Measurements from ENCODE around the gene LRR1. TPM values are rescaled to one million over a fixed set of nuclear protein-coding genes. Genes with fewer than 3 reads are reported as not detected.
A peak's percentile ranks its signal among the peaks of the same experiment; 100 is the strongest.

The LRR1 gene
- total and polyA plus RNA-seq, 4 donors: 5.7 to 11.9 (median 7.6) TPM

DNA sequence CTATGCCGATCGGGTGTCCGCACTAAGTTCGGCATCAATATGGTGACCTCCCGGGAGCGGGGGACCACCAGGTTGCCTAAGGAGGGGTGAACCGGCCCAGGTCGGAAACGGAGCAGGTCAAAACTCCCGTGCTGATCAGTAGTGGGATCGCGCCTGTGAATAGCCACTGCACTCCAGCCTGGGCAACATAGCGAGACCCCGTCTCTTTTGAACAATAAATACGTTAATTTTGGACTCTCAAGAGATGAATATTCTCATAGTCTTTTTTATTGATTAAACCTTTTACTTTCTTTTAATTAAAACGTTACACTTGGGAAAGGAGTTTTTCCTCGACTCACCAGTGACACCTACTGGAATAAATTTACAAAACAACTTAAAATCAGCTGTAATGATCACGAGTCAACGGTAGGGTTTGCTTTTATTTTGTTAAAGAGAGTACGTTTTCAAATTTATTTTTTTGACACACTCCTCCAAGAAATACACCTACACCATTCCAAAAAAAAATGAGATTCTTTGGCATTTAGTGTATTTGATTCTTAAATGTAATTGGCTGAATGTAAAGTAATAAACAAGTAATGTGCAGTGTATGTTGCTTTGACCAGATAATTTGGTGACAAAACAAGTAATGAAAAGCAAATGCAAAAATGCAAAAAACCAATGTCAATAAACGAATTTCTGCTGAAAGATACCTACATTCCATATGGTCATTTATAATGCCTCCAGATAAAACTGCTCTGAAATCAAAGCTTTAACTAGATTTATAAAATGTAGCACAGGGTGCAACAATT, 11.9 kb upstream of the LRR1 start:
- TF ChIP-seq, protein P1, sequence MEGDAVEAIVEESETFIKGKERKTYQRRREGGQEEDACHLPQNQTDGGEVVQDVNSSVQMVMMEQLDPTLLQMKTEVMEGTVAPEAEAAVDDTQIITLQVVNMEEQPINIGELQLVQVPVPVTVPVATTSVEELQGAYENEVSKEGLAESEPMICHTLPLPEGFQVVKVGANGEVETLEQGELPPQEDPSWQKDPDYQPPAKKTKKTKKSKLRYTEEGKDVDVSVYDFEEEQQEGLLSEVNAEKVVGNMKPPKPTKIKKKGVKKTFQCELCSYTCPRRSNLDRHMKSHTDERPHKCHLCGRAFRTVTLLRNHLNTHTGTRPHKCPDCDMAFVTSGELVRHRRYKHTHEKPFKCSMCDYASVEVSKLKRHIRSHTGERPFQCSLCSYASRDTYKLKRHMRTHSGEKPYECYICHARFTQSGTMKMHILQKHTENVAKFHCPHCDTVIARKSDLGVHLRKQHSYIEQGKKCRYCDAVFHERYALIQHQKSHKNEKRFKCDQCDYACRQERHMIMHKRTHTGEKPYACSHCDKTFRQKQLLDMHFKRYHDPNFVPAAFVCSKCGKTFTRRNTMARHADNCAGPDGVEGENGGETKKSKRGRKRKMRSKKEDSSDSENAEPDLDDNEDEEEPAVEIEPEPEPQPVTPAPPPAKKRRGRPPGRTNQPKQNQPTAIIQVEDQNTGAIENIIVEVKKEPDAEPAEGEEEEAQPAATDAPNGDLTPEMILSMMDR (IDR thresholded peaks at IDR 0.05; ENCODE audit: control extremely low read depth, extremely low read depth): peak; percentile 69
- Histone ChIP-seq H3K36me3 (ENCODE audit: control insufficient read depth in 4 of 4, insufficient read depth in 4 of 4, low read length in 4 of 4) (peaks cover 9 to 20% (median 15%) of the 10 kb centered on the region in 4 donors), H3K27me3 (ENCODE audit: control insufficient read depth in 3 of 3, insufficient read depth in 3 of 3, low read length in 2 of 3) (no peaks in the 10 kb centered on the region), H3K27ac (ENCODE audit: low read depth in 1 of 2, low read length in 1 of 2) (peak overlapping the region; percentile 69 to 81), H3K9ac (ENCODE audit: insufficient read depth in 1 of 2, low read length in 2 of 2) (peak overlapping the region; percentile 17 to 58), H3K9me3 (ENCODE audit: control insufficient read depth in 4 of 4, insufficient read depth in 3 of 4, low read length in 3 of 4) (no peaks in the 10 kb centered on the region), H3K4me3 (no peak overlapping the region), H3K4me1 (ENCODE audit: control insufficient read depth in 5 of 5, insufficient read depth in 5 of 5, low read length in 5 of 5) (peaks cover 0 to 19% (median 9%) of the 10 kb centered on the region in 5 donors)
- WGBS, 2 donors: 1 to 3% methylated on average over 11 to 12 of the region's 21 CpGs
- DNase-seq: peak; percentile 54 to 88 (median 82)
- ATAC-seq (ENCODE audit: insufficient read depth, low FRiP score): peak; percentile 61

DNA sequence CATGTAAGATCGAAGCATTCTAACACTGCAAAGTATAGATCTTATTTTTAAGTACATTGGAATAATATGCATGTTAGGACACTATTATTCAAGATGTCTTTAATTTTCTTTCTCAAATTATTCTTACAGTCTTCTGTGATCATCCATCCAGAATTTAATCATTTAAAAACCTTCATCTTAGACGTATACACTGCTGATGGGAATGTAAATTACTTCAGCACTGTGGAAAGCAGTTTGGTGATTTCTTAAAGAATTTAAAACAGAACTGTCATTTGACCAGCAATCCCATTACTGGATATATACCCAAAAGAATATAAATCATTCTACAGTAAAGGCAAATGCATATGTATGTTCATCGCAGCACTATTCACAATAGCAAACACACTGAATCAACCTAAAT, 9.4 kb upstream of the LRR1 start:
- peaks cover 0 to 2% (median under 1%) of the 10 kb centered on the region in 4 donors for H3K36me3 ChIP-seq (ENCODE audit: control insufficient read depth in 4 of 4, insufficient read depth in 4 of 4, low read length in 4 of 4)
- TF ChIP-seq, protein P1 (IDR thresholded peaks at IDR 0.05; ENCODE audit: control extremely low read depth, extremely low read depth): no peak

GRCh38 chr14:49593016-49593415, 5.7 kb upstream of the LRR1 start:
- no peaks in the 10 kb centered on the region for H3K27me3 ChIP-seq (ENCODE audit: control insufficient read depth in 3 of 3, insufficient read depth in 3 of 3, low read length in 2 of 3)
- no peak for ATAC-seq (ENCODE audit: insufficient read depth, low FRiP score)
- 82 to 85% methylated on average over 3 of the region's 3 CpGs for WGBS, 2 donors

More for the DNA sequence above, 9.4 kb upstream of the LRR1 start:
- DNase-seq (no peak), ATAC-seq (ENCODE audit: insufficient read depth, low FRiP score) (no peak)
- Histone ChIP-seq H3K9ac (ENCODE audit: insufficient read depth in 1 of 2, low read length in 2 of 2) (no peak overlapping the region), H3K27ac (ENCODE audit: low read depth in 1 of 2, low read length in 1 of 2) (no peak overlapping the region), H3K4me3 (no peak overlapping the region), H3K27me3 (ENCODE audit: control insufficient read depth in 3 of 3, insufficient read depth in 3 of 3, low read length in 2 of 3) (no peaks in the 10 kb centered on the region), H3K9me3 (ENCODE audit: control insufficient read depth in 4 of 4, insufficient read depth in 3 of 4, low read length in 3 of 4) (no peaks in the 10 kb centered on the region), H3K4me1 (ENCODE audit: control insufficient read depth in 5 of 5, insufficient read depth in 5 of 5, low read length in 5 of 5) (peaks cover under 1 to 17% (median 6%) of the 10 kb centered on the region in 5 donors)
- WGBS, 2 donors: 91 to 94% methylated on average over 3 of the region's 3 CpGs

More at GRCh38 chr14:49593016-49593415, 5.7 kb upstream of the LRR1 start:
- H3K36me3 ChIP-seq (ENCODE audit: control insufficient read depth in 4 of 4, insufficient read depth in 4 of 4, low read length in 4 of 4): no peaks in the 10 kb centered on the region
- TF ChIP-seq, protein P1 (IDR thresholded peaks at IDR 0.05; ENCODE audit: control extremely low read depth, extremely low read depth): no peak
- H3K4me1 ChIP-seq (ENCODE audit: control insufficient read depth in 5 of 5, insufficient read depth in 5 of 5, low read length in 5 of 5): peaks cover 1 to 17% (median 10%) of the 10 kb centered on the region in 5 donors
- no peaks in the 10 kb centered on the region for H3K9me3 ChIP-seq (ENCODE audit: control insufficient read depth in 4 of 4, insufficient read depth in 3 of 4, low read length in 3 of 4)
- no peak overlapping the region for H3K27ac ChIP-seq (ENCODE audit: low read depth in 1 of 2, low read length in 1 of 2)
- DNase-seq: no peak
- H3K4me3 ChIP-seq: no peak overlapping the region
- no peak overlapping the region for H3K9ac ChIP-seq (ENCODE audit: insufficient read depth in 1 of 2, low read length in 2 of 2)
